Measurements from ENCODE around the gene KRT77. TPM values are rescaled to one million over a fixed set of nuclear protein-coding genes. Genes with fewer than 3 reads are reported as not detected.

The KRT77 gene
- total and polyA plus RNA-seq, 2 experiments from 2014 or later = not detected

DNA sequence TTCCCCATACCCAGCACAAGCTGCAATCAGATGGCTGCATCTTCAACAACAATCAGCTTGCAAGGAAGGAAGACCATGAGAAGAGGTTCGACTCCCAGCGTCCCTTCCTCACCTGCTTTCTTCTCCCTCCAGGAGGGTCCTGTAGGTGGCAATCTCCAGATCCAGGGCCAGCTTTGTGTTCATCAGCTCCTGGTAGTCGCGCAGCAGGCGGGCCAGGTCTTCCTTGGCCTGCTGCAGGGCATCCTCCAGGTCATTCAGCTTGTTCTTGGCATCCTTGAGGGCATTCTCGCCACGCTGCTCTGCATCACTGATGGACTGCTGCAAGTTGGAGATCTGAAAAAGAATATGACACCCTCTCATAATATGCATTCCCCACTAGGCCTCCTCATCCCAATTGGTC lies 27.2 kb downstream of the KRT77 start (continued):
- TF ChIP-seq, protein P1, sequence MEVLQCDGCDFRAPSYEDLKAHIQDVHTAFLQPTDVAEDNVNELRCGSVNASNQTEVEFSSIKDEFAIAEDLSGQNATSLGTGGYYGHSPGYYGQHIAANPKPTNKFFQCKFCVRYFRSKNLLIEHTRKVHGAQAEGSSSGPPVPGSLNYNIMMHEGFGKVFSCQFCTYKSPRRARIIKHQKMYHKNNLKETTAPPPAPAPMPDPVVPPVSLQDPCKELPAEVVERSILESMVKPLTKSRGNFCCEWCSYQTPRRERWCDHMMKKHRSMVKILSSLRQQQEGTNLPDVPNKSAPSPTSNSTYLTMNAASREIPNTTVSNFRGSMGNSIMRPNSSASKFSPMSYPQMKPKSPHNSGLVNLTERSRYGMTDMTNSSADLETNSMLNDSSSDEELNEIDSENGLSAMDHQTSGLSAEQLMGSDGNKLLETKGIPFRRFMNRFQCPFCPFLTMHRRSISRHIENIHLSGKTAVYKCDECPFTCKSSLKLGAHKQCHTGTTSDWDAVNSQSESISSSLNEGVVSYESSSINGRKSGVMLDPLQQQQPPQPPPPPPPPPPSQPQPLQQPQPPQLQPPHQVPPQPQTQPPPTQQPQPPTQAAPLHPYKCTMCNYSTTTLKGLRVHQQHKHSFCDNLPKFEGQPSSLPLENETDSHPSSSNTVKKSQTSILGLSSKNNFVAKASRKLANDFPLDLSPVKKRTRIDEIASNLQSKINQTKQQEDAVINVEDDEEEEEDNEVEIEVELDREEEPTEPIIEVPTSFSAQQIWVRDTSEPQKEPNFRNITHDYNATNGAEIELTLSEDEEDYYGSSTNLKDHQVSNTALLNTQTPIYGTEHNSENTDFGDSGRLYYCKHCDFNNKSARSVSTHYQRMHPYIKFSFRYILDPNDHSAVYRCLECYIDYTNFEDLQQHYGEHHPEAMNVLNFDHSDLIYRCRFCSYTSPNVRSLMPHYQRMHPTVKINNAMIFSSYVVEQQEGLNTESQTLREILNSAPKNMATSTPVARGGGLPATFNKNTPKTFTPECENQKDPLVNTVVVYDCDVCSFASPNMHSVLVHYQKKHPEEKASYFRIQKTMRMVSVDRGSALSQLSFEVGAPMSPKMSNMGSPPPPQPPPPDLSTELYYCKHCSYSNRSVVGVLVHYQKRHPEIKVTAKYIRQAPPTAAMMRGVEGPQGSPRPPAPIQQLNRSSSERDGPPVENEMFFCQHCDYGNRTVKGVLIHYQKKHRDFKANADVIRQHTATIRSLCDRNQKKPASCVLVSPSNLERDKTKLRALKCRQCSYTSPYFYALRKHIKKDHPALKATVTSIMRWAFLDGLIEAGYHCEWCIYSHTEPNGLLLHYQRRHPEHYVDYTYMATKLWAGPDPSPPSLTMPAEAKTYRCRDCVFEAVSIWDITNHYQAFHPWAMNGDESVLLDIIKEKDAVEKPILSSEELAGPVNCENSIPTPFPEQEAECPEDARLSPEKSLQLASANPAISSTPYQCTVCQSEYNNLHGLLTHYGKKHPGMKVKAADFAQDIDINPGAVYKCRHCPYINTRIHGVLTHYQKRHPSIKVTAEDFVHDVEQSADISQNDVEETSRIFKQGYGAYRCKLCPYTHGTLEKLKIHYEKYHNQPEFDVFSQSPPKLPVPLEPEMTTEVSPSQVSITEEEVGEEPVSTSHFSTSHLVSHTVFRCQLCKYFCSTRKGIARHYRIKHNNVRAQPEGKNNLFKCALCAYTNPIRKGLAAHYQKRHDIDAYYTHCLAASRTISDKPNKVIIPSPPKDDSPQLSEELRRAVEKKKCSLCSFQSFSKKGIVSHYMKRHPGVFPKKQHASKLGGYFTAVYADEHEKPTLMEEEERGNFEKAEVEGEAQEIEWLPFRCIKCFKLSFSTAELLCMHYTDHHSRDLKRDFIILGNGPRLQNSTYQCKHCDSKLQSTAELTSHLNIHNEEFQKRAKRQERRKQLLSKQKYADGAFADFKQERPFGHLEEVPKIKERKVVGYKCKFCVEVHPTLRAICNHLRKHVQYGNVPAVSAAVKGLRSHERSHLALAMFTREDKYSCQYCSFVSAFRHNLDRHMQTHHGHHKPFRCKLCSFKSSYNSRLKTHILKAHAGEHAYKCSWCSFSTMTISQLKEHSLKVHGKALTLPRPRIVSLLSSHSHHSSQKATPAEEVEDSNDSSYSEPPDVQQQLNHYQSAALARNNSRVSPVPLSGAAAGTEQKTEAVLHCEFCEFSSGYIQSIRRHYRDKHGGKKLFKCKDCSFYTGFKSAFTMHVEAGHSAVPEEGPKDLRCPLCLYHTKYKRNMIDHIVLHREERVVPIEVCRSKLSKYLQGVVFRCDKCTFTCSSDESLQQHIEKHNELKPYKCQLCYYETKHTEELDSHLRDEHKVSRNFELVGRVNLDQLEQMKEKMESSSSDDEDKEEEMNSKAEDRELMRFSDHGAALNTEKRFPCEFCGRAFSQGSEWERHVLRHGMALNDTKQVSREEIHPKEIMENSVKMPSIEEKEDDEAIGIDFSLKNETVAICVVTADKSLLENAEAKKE (CRISPR knock-in tag; IDR thresholded peaks at IDR 0.05) = no peak
- TF ChIP-seq NANOG (IDR thresholded peaks at IDR 0.05; ENCODE audit: borderline replicate concordance) (no peak), ZNF114 (CRISPR knock-in tag; IDR thresholded peaks at IDR 0.05) (no peak), EZH2phosphoT487 (IDR thresholded peaks at IDR 0.05; ENCODE audit: unreplicated experiment) (no peak), POLR2AphosphoS5 (IDR thresholded peaks at IDR 0.05; ENCODE audit: low read depth) (no peak), JUNB (IDR thresholded peaks at IDR 0.05; ENCODE audit: unreplicated experiment) (no peak), ZNF331 (CRISPR knock-in tag; IDR thresholded peaks at IDR 0.05; ENCODE audit: low read depth) (no peak), STAT1 (IDR thresholded peaks at IDR 0.05; ENCODE audit: unreplicated experiment) (no peak)

DNA sequence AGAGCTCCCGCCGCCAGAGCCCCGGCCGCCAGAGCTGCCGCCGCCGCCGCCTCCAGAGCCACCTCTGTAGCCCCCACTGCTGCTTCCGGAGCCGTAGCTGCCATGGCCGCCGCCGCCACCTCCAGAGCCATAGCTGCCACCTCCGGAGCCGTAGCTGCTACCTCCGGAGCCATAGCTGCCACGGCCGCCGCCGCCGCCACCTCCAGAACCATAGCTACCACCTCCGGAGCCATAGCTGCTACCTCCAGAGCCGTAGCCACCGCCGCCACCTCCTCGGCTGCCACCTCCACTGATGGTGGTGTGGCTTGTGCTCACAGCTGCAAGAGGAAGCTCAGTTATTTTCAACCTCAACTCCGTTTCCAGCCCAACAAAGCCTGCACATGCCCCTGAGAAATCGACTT lies 28.0 kb downstream of the KRT77 start:
- no peaks in the 10 kb centered on the region for H3K36me3 Mint-ChIP-seq (ENCODE audit: low read depth)
- no peak for ATAC-seq
- Histone ChIP-seq H4K20me1 (replicated peaks; ENCODE audit: insufficient read depth) (no peaks in the 10 kb centered on the region), H3K9me2 (ENCODE audit: insufficient read depth) (peaks cover 9% of the 10 kb centered on the region; the same call in 1 of the 2 replicates), H3F3A (replicated peaks; ENCODE audit: low read depth) (no peaks in the 10 kb centered on the region), H3K4me2 (no peak overlapping the region), H3K4me1 (ENCODE audit: insufficient read depth) (no peaks in the 10 kb centered on the region), H3K4me3 (no peak overlapping the region), H3K36me3 (ENCODE audit: insufficient read depth) (no peaks in the 10 kb centered on the region), H3K27ac (ENCODE audit: low read depth) (no peak overlapping the region), H3K27me3 (ENCODE audit: insufficient read depth) (no peaks in the 10 kb centered on the region), H2AFZ (no peak overlapping the region), H3K79me2 (replicated peaks; ENCODE audit: insufficient read depth) (no peaks in the 10 kb centered on the region)
- no peaks in the 10 kb centered on the region for H3K4me1 Mint-ChIP-seq
- no peak overlapping the region for H3K4me3 Mint-ChIP-seq
- H3K27me3 Mint-ChIP-seq (ENCODE audit: insufficient read depth, low read depth, poor library complexity) = no peaks in the 10 kb centered on the region
- no peak for DNase-seq (ENCODE audit: low spot score)
- H3K27ac Mint-ChIP-seq = no peak overlapping the region
- no peaks in the 10 kb centered on the region for H3K9me3 Mint-ChIP-seq
- TF ChIP-seq CREB1 (CRISPR knock-in tag; IDR thresholded peaks at IDR 0.05; ENCODE audit: low read depth) (no peak), ZNF331 (CRISPR knock-in tag; IDR thresholded peaks at IDR 0.05; ENCODE audit: low read depth) (no peak), EZH2phosphoT487 (IDR thresholded peaks at IDR 0.05; ENCODE audit: unreplicated experiment) (no peak), EZH2 (IDR thresholded peaks at IDR 0.05; ENCODE audit: low read depth, unreplicated experiment) (no peak), NANOG (IDR thresholded peaks at IDR 0.05; ENCODE audit: borderline replicate concordance) (no peak)
- TF ChIP-seq, protein P2, sequence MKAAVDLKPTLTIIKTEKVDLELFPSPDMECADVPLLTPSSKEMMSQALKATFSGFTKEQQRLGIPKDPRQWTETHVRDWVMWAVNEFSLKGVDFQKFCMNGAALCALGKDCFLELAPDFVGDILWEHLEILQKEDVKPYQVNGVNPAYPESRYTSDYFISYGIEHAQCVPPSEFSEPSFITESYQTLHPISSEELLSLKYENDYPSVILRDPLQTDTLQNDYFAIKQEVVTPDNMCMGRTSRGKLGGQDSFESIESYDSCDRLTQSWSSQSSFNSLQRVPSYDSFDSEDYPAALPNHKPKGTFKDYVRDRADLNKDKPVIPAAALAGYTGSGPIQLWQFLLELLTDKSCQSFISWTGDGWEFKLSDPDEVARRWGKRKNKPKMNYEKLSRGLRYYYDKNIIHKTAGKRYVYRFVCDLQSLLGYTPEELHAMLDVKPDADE (IDR thresholded peaks at IDR 0.05) = no peak
- TF ChIP-seq, protein P3, sequence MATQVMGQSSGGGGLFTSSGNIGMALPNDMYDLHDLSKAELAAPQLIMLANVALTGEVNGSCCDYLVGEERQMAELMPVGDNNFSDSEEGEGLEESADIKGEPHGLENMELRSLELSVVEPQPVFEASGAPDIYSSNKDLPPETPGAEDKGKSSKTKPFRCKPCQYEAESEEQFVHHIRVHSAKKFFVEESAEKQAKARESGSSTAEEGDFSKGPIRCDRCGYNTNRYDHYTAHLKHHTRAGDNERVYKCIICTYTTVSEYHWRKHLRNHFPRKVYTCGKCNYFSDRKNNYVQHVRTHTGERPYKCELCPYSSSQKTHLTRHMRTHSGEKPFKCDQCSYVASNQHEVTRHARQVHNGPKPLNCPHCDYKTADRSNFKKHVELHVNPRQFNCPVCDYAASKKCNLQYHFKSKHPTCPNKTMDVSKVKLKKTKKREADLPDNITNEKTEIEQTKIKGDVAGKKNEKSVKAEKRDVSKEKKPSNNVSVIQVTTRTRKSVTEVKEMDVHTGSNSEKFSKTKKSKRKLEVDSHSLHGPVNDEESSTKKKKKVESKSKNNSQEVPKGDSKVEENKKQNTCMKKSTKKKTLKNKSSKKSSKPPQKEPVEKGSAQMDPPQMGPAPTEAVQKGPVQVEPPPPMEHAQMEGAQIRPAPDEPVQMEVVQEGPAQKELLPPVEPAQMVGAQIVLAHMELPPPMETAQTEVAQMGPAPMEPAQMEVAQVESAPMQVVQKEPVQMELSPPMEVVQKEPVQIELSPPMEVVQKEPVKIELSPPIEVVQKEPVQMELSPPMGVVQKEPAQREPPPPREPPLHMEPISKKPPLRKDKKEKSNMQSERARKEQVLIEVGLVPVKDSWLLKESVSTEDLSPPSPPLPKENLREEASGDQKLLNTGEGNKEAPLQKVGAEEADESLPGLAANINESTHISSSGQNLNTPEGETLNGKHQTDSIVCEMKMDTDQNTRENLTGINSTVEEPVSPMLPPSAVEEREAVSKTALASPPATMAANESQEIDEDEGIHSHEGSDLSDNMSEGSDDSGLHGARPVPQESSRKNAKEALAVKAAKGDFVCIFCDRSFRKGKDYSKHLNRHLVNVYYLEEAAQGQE (IDR thresholded peaks at IDR 0.05; ENCODE audit: unreplicated experiment) = no peak

Data from GM23338 (cell line).